ENCODE results near the gene PCDHGA7. TPM values are rescaled to one million over a fixed set of nuclear protein-coding genes. Genes with fewer than 3 reads are reported as not detected.
A peak's percentile ranks its signal among the peaks of the same experiment; 100 is the strongest.

Gene PCDHGA7
- total and polyA plus RNA-seq, 2 experiments from 2014 or later, result 0.20 to 1.0 TPM

DNA sequence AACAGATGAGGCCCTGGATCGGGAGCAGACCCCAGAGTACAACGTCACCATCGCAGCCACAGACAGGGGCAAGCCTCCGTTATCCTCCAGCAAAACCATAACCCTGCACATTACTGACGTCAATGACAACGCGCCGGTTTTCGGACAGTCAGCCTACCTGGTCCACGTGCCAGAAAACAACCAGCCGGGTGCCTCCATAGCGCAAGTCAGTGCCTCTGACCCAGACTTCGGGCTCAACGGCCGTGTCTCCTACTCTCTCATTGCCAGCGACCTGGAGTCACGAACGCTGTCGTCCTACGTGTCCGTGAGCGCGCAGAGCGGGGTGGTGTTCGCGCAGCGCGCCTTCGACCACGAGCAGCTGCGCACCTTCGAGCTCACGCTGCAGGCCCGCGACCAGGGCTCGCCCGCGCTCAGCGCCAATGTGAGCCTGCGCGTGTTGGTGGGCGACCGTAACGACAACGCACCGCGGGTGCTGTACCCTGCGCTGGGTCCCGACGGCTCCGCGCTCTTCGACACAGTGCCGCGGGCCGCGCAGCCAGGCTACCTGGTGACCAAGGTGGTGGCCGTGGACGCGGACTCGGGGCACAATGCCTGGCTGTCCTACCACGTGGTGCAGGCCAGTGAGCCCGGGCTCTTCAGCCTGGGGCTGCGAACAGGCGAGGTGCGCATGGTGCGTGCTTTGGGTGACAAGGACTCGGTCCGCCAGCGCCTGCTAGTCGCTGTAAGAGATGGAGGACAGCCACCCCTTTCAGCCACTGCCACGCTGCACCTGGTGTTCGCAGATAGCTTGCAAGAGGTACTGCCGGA is 36.7 kb downstream of the PCDHGA7 start:
- Histone ChIP-seq H3K36me3 (peaks cover 6% of the 10 kb centered on the region), H3K9me3 (ENCODE audit: low read depth) (peaks cover 23% of the 10 kb centered on the region), H3K4me1 (ENCODE audit: low read depth) (no peaks in the 10 kb centered on the region), H3K4me3 (no peak overlapping the region), H3K27ac (no peak overlapping the region), H3K27me3 (no peaks in the 10 kb centered on the region)
- TF ChIP-seq, protein P1, sequence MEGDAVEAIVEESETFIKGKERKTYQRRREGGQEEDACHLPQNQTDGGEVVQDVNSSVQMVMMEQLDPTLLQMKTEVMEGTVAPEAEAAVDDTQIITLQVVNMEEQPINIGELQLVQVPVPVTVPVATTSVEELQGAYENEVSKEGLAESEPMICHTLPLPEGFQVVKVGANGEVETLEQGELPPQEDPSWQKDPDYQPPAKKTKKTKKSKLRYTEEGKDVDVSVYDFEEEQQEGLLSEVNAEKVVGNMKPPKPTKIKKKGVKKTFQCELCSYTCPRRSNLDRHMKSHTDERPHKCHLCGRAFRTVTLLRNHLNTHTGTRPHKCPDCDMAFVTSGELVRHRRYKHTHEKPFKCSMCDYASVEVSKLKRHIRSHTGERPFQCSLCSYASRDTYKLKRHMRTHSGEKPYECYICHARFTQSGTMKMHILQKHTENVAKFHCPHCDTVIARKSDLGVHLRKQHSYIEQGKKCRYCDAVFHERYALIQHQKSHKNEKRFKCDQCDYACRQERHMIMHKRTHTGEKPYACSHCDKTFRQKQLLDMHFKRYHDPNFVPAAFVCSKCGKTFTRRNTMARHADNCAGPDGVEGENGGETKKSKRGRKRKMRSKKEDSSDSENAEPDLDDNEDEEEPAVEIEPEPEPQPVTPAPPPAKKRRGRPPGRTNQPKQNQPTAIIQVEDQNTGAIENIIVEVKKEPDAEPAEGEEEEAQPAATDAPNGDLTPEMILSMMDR (IDR thresholded peaks at IDR 0.05; ENCODE audit: low read depth, low read length), result no peak
- DNase-seq (ENCODE audit: low read depth in 1 of 2, low spot score in 1 of 2), result no peak

DNA sequence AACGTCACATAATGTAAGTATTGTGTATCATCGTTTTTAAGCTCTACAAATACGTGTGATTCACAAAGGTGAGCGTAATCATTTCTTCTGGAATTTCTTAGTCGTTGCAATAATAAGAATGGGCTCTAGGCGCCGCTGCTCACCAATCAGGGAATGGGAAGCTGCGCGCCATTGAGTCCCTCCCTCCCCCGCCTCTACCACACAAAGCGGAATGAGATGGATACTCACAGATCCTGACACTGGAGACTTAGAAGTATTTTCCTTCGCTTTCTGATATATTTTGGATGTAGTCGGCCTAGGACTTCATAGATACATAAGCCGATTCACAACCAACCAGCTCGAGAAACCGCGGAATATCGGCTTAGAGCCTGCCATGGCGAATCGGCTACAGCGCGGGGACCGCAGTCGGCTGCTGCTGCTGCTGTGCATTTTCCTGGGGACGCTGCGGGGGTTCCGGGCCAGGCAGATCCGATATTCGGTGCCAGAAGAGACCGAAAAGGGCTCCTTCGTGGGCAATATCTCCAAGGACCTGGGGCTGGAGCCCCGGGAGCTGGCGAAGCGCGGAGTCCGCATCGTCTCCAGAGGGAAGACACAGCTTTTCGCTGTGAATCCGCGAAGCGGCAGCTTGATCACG is 38.4 kb downstream of the PCDHGA7 start, which contains the start of gene PCDHGA11:
TSS of gene PCDHGA11 (plus strand) at position 197 of the 634 bp plus-strand sequence. CDS start at position 374, 177 bp downstream.
- H3K27me3 ChIP-seq, result no peaks in the 10 kb centered on the region
- DNase-seq (ENCODE audit: low read depth in 1 of 2, low spot score in 1 of 2), result peak in 1 of 2 donors; percentile 73
- no peaks in the 10 kb centered on the region for H3K4me1 ChIP-seq (ENCODE audit: low read depth)
- H3K27ac ChIP-seq, result no peak within 1 kb of the TSS
- TF ChIP-seq, protein P1 (IDR thresholded peaks at IDR 0.05; ENCODE audit: low read depth, low read length), result peak; percentile 61
- no peak within 1 kb of the TSS for H3K4me3 ChIP-seq
- H3K9me3 ChIP-seq (ENCODE audit: low read depth), result peaks cover 23% of the 10 kb centered on the region
- H3K36me3 ChIP-seq, result peaks cover 6% of the 10 kb centered on the region

DNA sequence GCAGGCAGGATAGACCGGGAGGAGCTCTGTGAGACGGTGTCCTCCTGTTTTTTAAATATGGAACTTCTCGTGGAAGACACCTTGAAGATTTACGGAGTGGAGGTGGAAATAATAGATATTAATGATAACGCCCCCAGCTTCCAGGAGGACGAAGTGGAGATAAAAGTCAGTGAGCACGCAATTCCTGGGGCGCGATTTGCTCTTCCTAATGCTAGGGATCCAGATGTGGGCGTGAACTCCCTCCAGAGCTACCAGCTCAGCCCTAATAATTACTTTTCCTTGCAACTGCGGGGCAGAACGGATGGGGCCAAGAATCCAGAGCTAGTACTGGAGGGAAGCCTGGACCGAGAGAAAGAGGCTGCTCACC is 38.9 kb downstream of the PCDHGA7 start:
- Histone ChIP-seq H3K4me1 (ENCODE audit: low read depth) (no peaks in the 10 kb centered on the region), H3K4me3 (no peak overlapping the region), H3K27ac (no peak overlapping the region), H3K36me3 (peaks cover 6% of the 10 kb centered on the region), H3K27me3 (no peaks in the 10 kb centered on the region), H3K9me3 (ENCODE audit: low read depth) (peaks cover 27% of the 10 kb centered on the region)
- TF ChIP-seq, protein P1 (IDR thresholded peaks at IDR 0.05; ENCODE audit: low read depth, low read length), result peak; percentile 3
- DNase-seq (ENCODE audit: low read depth in 1 of 2, low spot score in 1 of 2), result no peak

DNA sequence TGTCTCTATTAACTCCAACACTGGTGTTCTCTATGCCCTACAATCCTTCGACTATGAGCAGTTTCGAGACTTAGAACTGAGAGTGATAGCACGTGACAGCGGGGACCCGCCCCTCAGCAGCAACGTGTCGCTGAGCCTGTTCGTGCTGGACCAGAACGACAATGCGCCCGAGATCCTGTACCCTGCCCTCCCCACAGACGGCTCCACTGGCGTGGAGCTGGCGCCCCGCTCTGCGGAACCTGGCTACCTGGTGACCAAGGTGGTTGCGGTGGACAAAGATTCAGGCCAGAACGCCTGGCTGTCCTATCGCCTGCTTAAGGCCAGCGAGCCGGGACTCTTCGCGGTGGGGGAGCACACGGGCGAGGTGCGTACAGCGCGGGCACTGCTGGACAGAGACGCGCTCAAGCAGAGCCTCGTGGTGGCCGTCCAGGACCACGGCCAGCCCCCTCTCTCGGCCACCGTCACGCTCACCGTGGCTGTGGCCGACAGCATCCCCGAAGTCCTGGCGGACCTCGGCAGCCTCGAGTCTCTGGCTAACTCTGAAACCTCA is 40.3 kb downstream of the PCDHGA7 start:
- H3K9me3 ChIP-seq (ENCODE audit: low read depth), result peaks cover 27% of the 10 kb centered on the region
- H3K27me3 ChIP-seq, result no peaks in the 10 kb centered on the region
- peaks cover 6% of the 10 kb centered on the region for H3K36me3 ChIP-seq
- no peak for DNase-seq (ENCODE audit: low read depth in 1 of 2, low spot score in 1 of 2)
- no peak overlapping the region for H3K4me3 ChIP-seq
- TF ChIP-seq, protein P1 (IDR thresholded peaks at IDR 0.05; ENCODE audit: low read depth, low read length), result no peak
- no peaks in the 10 kb centered on the region for H3K4me1 ChIP-seq (ENCODE audit: low read depth)
- H3K27ac ChIP-seq, result no peak overlapping the region

DNA sequence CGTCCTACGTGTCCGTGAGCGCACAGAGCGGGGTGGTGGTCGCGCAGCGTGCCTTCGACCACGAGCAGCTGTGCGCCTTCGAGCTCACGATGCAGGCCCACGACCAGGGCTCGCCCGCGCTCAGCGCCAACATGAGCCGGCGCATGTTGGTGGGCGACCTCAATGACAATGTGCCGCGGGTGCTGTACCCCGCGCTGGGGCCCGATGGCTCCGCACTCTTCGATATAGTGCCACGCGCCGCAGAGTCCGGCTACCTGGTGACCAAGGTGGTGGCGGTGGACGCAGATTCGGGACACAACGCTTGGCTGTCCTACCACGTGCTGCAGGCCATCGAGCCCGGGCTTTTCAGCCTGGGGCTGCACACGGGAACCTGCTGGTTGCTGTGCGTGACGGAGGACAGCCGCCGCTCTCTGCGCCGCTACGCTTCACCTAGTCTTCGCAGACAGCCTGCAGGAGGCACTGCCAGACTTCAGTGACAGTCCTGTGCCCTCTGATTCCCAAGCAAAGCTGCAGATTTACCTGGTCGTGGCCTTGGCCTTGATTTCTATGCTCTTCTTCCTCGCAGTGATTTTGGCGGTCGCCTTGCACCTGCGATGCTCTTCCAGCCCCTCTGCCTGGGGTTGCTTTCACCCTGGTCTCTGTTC is 45.4 kb downstream of the PCDHGA7 start:
- no peak overlapping the region for H3K27ac ChIP-seq
- DNase-seq (ENCODE audit: low read depth in 1 of 2, low spot score in 1 of 2), result no peak
- TF ChIP-seq, protein P1 (IDR thresholded peaks at IDR 0.05; ENCODE audit: low read depth, low read length), result no peak
- H3K36me3 ChIP-seq, result no peaks in the 10 kb centered on the region
- no peaks in the 10 kb centered on the region for H3K27me3 ChIP-seq
- H3K4me1 ChIP-seq (ENCODE audit: low read depth), result no peaks in the 10 kb centered on the region
- H3K4me3 ChIP-seq, result no peak overlapping the region
- H3K9me3 ChIP-seq (ENCODE audit: low read depth), result peaks cover 9% of the 10 kb centered on the region

Measured in cardiac muscle cell (in vitro differentiated cells and primary cell).